Kidney capillary endothelial cell (primary cell): ENCODE measurements around the gene HNF1A.

ENCODE experiments used
- DNase-seq: peaks from one replicate; pipeline ENCODE4 v3.0.0-alpha.2; 2018; ENCODE audit warnings: low spot score

The HNF1A gene

GRCh38 chr12:120988658-120989057 lies 10.3 kb downstream of the HNF1A start:
- no peak for DNase-seq

GRCh38 chr12:120989687-120990086 lies 11.3 kb downstream of the HNF1A start:
- DNase-seq = no peak

GRCh38 chr12:120990487-120991055 lies 12.2 kb downstream of the HNF1A start:
- no peak for DNase-seq

GRCh38 chr12:120991965-120992364 lies 13.6 kb downstream of the HNF1A start:
- no peak for DNase-seq

GRCh38 chr12:120992989-120993388 lies 14.6 kb downstream of the HNF1A start:
- no peak for DNase-seq

- no peak for DNase-seq
Measured at GRCh38 chr12:120993496-120993895, 15.2 kb downstream of the HNF1A start.

GRCh38 chr12:120994059-120994458 lies 15.7 kb downstream of the HNF1A start:
- DNase-seq = no peak

GRCh38 chr12:120994589-120995337 lies 16.4 kb downstream of the HNF1A start:
- no peak for DNase-seq

- DNase-seq = no peak
Measured at GRCh38 chr12:120996133-120996746, 17.9 kb downstream of the HNF1A start.

GRCh38 chr12:120997448-120997847 lies 19.1 kb downstream of the HNF1A start:
- no peak for DNase-seq

GRCh38 chr12:120998435-120998834 lies 20.1 kb downstream of the HNF1A start:
- DNase-seq = no peak

GRCh38 chr12:120999191-121000120 lies 21.1 kb downstream of the HNF1A start:
- DNase-seq = no peak

- DNase-seq = no peak
Measured at GRCh38 chr12:121000530-121000929, 22.2 kb downstream of the HNF1A start.

GRCh38 chr12:121001060-121001459 lies 22.7 kb downstream of the HNF1A start:
- no peak for DNase-seq

- DNase-seq = no peak
Measured at GRCh38 chr12:121001841-121002483, 23.6 kb downstream of the HNF1A start.

GRCh38 chr12:121003650-121004049 lies 25.3 kb downstream of the HNF1A start:
- no peak for DNase-seq

GRCh38 chr12:121004253-121004815 lies 26.0 kb downstream of the HNF1A start:
- no peak for DNase-seq

GRCh38 chr12:121005346-121005815 lies 27.0 kb downstream of the HNF1A start:
- peak; percentile 44 for DNase-seq

- no peak for DNase-seq
Measured at GRCh38 chr12:121008347-121009098, 30.2 kb downstream of the HNF1A start.

- DNase-seq = no peak
Measured at GRCh38 chr12:121009741-121010140, 31.4 kb downstream of the HNF1A start.

- no peak for DNase-seq
Measured at GRCh38 chr12:121010860-121011259, 32.5 kb downstream of the HNF1A start.
